ENCODE data around the gene SCD5.

The SCD5 gene

DNA sequence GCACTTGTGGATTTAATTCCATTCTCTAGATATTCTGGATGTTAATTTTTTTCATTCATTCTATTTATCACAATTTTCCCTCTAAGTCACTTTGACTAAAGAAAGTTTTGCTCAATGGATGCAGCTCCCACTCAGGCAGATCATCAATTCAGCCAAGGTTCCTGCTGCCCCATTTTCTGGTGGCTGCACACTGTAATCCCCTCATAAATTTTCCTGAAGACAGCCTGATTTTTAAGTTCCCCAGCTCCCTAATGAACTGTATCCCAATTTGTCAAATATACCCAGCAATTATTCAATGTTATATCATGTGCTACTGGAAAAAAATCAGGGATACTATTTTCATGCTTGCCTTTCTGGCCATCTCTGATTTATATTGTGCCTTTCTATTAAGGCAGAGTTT, 61.2 kb downstream of the SCD5 start:
- DNase-seq (ENCODE audit: low read depth in 2 of 3, low spot score in 2 of 3) = no peak

DNA sequence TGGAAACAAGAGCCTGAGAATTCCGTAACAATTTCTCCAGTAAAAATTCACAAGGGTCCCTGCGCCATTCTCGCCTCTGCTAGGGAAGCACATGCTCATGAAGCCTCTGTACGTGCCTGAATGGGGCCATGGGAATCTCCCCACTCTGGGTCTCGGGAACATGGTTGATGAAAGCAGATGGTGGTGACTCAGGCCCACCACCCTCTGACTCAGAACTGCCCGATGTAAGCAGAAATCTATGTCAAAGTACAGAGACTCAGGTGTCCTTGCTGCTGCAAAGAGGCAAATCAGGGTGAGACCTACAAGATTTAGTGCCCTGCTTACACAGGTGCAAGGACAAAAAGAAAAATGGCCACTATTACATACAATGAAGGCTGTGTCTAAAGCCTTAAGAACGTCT, 65.0 kb downstream of the SCD5 start:
- DNase-seq (ENCODE audit: low read depth in 2 of 3, low spot score in 2 of 3) = no peak

DNA sequence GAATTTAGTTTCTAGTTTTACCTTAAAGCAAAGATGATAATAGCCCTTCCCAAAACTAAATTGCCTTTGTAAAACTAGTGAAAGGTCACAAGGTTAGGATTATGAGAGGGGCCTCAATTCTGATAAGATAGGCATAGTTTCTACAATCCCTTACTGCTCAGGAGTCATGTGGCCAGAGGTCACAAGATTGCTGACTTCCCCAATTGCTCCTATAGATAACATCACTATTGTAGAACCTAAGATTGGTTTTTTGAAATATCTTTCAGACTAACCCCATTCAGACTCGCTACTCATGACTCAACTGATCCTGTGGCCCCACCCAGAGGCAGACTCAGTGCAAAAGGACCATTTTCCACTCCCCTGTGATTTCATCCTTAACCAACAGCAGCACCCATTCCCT, 70.3 kb downstream of the SCD5 start:
- no peak for DNase-seq (ENCODE audit: low read depth in 2 of 3, low spot score in 2 of 3)

DNA sequence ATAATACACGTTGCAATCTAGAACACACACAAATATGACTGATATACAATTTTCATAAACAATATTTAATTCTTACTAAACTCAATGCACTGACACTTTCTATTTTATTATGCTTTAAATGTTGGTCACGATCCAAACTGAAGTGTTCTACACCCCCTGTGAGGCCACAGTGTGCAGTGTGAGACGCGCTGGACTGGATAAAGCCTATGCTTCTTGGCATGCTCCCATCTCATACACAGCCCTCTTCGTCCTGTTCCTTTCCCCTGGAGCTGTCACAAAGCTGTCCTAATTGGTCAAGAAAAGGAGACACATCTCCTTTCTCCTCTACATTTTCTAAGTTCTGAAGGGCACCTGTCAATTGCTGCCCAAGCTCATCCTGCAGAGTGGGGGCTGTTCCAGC, 72.0 kb downstream of the SCD5 start:
- no peak for DNase-seq (ENCODE audit: low read depth in 2 of 3, low spot score in 2 of 3)

DNA sequence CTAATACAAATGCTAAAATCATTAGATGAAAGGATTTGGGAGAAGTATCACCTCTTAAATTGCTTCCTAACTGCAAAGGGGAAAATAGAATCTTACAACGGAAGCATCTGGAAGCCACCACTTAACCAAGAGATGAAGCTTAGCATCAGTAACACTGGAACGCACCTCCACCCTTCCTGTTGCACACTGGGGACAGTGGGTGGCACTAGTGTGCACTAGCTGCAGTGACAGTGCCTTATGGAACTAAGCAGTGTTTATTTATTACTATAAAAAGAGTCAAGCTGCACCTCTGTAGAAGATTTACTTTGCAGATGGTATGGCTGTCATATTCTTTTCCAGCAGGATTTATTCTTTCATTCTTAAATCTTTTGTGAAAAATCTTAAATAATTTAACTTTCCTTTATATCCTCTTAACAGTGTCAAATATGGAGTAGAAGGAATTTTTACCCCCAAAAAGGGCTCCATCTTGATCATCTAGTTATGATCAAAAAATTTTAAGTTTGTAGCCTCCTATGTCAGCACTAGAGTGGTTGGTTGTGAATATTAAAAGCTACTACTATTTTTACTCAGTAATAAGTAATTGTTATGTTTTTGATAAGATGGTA, 76.7 kb downstream of the SCD5 start:
- DNase-seq (ENCODE audit: low read depth in 2 of 3, low spot score in 2 of 3) = no peak

DNA sequence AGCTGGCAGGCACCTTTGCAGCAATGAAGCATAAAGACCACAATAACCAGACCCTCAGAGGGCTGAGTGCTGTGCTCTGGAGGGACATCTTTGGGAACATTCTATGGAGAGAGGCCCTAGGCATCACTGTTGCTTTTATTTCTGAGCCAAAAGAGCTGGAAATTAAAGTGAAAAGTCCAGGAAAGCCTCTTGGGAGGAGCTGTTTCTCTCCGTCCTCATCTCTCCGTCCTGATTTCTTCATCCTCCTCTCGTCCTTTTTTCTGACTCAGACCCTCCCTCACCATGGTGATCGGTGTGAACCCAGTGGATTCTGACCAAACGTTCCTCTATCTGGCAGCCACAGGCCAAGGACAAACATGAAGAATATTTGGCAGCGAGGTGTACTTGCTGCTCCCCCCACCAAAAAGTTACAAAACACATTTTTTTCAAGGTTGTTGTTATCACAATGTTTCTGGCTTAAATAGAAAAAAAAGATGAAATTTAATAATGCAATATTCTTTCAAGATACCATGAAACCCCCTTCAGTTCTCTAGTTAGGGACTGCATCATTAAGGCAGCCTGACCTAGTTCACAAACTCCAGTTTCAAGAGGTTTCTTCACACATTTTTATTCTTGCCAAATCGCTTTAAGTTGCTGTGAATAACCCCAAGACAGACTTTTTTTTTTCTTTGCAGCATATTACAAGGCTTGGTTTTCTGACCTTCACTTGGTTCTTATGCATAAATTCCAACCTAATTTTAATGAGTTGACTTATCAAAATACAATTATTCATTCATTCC, 80.2 kb downstream of the SCD5 start:
- DNase-seq (ENCODE audit: low read depth in 2 of 3, low spot score in 2 of 3) = no peak

DNA sequence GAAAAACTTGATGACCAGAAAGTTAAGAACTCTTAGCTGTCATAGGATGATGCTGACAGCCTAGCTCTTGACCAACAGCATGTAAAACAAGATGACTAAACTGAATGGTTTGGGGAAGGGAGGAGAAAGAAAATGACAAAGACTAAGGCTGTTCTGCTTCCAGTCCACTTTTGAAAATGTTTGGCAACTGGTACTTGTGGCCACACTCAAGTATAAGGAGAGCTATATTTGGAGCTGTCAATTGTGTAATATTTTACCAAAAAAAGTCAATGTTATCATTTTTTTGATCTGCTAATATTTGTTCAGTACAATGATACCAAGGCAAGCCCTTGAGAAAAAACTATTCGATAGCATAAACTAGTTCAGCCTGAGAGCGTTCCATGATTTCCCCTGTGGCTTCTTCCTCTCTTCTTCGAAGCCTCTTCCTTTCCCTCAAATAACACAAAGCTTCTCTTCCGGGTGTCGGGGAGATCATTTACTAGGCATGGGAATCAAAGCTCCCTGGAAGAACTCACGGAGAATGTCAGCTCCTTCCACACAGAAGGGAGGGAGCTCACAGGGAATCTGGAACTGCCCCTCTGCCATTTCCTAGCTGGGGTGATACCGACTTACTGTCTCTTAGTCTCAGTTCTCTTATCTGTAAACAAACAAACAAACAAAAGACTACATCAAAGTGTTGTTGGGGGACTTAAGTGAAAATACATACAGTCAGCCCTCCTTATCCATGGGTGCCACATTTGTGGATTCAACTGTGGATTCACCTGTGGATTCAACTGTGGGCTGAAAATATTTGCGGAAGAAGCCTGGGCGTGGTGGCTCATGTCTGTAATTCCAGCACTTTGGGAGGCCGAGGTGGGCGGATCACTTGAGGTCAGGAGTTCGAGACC, 82.6 kb downstream of the SCD5 start:
- DNase-seq (ENCODE audit: low read depth in 2 of 3, low spot score in 2 of 3) = no peak

DNA sequence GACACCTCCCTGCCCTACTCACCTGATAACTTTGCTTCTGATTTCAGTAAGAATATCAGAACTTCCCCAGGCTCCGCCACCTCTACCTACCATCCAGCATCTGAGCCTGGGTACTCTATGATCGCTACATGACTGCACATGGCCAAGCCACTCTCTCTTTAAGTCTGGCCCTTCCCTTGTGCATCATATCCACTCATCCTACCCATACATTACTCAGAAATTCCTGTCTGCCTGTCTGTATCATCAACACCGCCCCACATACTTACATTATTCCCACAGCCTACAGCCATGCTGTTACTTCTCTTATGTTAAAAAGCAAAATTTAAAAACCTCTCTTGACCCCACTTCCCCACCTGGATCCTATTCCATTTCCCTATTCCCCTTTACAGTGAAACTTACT, 84.7 kb downstream of the SCD5 start:
- no peak for DNase-seq (ENCODE audit: low read depth in 2 of 3, low spot score in 2 of 3)

DNA sequence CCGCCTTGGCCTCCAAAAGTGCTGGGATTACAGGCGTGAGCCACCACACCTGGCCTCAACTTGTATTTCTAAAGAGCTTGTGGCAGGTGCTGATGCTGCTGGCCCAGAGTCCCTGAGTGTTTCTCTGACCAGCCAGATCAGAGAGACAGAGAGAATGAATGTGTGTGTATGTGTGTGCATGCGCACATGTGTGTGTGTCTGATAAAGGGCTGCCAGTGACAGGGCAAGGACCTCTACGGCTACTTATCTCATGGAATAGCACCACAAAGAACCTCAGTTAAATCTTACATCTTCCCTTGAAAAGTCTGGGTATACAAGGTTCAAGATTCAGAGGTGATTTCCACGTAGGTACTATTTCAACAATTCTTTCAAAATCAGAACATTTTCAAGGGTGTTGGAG, 86.0 kb downstream of the SCD5 start:
- no peak for DNase-seq (ENCODE audit: low read depth in 2 of 3, low spot score in 2 of 3)

DNA sequence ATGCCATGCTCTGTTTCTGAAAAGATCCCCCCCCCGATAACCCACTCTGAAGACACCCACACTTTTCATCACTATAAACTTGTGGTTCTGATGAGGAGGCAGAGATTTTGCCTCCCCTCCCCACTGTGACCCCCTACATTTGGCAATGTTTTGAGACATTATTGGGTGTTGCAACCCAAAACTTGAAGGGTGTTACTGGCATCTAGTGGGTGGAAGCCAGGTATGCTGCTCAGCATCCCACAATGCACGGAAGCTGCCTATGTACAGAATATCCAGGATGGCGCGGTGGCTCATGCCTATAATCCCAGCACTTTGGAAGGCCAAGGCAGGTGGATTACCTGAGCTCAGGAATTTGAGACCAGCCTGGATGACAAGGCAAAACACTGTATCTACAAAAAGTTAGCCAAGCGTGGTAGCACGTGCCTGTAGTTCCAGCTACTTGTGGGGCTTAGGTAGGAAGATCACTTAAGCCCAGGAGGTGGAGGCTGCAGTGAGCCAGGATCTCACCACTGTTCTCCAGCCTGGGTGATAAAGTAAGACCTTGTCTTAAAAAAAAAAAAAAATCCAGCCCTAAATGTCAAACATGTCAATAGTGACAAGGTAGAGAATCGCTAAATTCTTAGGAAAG, 87.3 kb downstream of the SCD5 start:
- DNase-seq (ENCODE audit: low read depth in 2 of 3, low spot score in 2 of 3) = no peak

DNA sequence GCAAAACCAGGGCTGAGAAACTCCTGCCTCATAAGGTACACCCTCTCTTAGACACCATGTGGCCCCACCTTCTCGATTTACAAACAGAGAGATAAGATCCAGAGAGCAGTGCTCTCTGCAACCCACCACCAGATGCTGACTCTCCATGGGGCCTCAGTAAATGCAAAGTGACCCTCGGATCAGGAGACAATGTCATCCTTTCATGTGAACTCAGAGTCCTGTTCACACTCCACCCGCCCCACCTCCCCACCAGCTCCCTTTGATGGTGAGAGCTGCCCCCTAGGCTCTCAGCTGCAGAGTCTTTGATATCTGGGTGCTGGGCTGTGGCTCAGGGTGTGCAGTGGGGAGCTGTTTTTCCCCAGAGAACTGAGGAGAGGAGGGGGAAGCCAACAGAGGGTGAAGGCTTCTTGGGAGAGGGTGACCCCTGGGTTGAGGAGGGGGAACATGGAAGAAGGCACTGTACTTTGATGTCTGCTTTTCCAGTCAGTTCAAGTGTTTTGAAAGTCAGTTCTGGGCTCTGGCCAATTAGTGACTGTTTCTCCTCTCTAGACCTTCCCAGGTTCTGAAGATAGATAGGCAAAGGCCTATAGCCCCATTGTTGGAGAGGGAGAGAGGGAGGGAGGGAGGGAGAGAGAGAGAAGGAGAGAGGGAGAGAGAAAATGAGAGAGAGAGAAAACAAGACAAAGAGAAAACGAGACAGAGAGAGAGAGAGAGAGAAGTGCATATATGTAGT, 88.2 kb downstream of the SCD5 start:
- DNase-seq (ENCODE audit: low read depth in 2 of 3, low spot score in 2 of 3) = no peak

DNA sequence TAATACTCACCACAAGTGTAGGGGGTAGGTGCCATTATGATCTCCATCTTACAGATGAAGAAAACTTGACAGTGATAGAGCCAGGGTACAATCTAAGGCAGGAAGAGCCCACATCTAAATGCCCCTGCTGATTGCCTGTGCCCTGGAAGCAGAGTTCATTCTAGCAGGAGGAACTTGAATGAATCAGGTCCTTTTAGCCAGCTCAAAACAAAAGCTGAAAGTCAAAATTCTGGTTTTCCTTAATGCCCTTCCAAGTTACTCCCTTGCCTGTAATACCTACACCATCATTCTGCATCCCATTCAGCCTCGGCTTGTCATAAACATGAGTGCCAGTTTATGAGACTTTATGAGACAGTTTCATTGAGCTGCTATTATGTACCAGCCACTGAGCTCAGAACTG, 89.6 kb downstream of the SCD5 start:
- no peak for DNase-seq (ENCODE audit: low read depth in 2 of 3, low spot score in 2 of 3)

DNA sequence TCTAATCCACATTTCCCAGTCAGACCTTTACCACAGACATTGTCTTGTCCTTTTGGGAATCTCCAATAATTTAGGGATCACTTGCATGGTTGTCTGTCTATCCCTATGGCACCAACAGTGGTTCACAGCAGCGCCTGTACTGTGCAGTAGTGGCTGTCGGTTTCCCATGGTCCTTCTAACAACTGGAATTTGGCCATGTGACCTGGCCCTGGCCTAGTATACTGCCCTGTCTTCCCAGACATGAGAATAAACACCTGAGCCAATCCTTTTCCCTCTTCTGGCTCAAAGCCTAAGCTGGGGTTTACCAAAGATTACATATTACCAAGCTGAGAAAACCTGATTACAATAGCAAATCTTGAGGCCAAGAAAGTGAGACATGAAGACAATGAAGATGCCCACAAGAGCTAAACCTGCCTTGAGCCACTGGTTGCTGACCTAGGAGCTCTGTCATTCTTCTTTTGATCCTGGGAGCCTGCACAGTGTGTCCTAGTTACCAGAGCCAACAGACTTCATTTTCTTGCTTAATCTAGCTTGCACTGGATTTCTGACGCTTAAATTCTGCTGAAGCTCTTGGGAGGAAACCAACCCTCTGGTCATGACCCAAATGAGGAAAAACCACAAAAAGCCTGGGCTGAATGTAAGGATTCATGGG, 92.1 kb downstream of the SCD5 start:
- no peak for DNase-seq (ENCODE audit: low read depth in 2 of 3, low spot score in 2 of 3)

DNA sequence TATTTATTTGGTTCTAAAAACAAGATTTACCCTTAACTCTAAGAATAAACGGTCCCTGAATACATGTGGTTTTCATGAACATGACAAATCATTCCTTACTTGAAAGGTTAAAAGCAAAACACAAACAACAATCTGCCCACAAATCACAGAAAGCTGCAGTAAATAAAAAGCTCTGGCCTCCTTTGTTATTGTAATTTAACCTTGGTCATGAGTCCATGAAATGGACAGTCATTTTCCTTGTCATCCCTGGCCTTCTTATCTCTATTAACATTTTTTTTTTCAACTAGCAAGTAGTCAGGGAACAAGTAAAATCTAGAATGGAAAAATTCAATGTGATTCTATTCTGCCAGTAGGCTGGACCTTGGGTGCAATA, 92.7 kb downstream of the SCD5 start:
- DNase-seq (ENCODE audit: low read depth in 2 of 3, low spot score in 2 of 3) = no peak

DNA sequence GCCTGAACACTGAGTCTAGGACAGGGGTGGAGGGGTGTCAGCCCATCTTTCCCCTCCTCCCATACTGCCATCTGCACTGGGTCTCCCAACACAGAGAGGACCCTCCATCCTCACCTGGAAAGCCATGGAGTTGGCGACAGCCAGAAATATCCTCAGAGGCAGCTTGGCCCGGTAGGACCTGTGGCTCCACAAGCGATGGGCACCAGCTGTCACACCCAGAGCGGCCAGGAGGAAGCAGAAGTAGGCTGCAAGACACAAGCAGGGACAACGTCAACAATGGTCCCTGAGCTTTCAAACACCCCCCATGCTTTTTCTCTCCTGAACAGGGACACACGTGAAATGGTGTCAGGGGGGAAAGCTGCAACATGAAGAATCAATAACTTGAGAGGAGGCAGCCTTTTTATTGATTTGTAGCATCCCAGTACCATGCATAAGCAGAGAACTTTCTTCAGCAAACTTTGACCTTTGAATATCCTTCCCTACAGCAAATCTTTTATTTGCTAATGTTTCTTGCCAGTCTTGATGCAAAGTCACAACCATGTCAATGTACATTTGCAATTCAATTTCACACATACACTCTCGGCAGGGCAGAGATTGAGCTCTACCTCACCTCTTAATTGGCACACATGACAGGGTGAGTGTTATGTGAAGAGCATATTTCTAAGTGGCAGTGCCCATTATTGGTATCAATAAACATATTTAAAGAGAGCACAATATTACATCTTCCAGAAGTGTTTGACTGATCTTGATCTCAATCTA, 93.2 kb downstream of the SCD5 start:
- no peak for DNase-seq (ENCODE audit: low read depth in 2 of 3, low spot score in 2 of 3)

DNA sequence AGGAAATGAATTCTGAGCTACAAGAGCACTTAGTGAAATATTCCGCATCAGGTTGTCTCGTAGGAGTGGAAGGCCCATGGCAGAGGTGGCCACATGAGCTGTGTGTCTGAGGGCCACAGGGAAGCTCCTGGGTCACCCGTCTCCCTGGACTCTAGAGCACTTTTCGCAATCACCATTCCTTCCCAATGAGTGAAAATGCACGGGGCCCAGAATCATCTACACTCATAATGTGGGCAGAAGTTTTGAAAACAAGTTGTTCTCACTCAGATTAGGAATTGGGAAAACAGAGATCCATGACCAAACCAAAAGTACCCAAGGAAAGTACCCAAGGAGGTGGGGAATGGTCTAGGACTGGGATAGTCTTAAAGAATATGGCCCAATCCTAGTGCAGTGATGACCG, 94.4 kb downstream of the SCD5 start:
- no peak for DNase-seq (ENCODE audit: low read depth in 2 of 3, low spot score in 2 of 3)

DNA sequence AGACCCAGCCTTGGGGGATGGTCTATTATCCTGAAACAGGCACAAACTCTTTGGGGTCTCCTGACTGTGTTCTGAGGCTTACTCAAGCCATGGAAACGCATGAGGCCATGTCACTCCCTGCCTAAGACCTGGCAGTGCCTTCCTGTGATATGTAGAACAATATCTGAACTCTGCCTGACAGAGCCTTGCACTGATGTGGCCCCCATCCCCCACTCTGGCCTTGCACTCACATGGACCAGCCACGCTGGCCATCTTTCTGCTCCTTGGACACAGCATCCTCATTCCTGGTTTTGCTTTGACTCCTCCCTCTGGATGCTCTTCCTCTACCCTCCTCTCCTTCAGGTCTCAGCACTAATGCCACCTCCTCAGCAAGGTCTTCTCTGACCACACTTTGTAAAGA, 100.2 kb downstream of the SCD5 start:
- DNase-seq (ENCODE audit: low read depth in 2 of 3, low spot score in 2 of 3) = no peak

DNA sequence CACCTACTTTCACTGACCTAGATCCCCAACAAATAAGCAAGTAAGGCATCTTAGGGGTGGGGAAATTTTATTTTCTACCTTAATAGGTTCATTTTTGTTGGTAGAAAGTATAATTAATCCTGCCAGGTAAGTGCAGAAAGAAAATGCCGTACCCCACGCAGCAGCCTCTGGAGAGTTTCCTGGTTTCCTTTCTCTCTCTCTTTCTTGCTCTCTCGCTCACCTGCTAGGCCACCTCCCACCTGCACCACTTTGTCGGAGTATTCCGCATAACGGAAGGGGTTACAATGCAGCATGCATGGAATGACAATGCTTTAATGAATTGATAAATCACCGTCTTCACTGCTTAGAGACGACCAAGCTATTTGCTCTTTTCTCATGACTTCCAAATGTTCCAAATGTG, 101.0 kb downstream of the SCD5 start:
- DNase-seq (ENCODE audit: low read depth in 2 of 3, low spot score in 2 of 3) = no peak

DNA sequence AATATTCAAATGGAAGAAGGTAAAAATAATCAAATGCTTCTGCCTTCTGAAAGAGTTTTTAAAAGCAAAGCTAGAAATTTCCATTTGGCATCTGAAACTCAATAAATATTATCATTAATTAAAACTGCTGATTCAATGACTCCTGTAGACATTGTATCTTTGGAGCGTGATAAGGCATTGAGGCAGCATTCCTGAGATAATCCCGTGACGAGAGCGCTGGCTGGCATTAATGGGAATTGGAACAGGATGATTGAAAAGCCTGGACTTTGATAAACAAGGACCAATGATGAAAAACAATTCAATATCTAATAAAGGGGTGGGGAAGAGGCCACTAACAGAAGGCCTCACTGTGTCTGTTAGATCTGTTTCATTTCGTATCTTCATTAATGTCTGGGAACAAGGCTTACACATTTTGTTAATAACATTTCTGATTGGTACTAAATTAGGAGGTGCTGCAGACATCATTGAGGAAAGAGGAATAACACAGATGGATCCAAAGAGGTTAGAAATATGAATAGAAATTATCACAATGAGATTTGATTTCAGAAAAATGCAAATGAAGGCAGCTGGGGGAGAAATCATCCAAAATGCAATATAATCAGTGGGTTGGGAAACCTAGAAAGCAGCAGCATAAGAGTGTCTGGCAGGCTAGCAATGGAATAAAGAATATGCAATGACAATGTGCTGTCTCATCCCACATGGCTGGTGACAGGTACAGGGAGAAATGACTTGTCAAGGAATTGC, 102.3 kb downstream of the SCD5 start:
- DNase-seq (ENCODE audit: low read depth in 2 of 3, low spot score in 2 of 3) = no peak

All from activated CD8-positive, alpha-beta memory T cell treated with anti-CD3 and anti-CD28 coated beads for 48 hours (primary cell).